K562 (cell line): ENCODE measurements around the gene CDS1. TPM values are rescaled to one million over a fixed set of nuclear protein-coding genes. Genes with fewer than 3 reads are reported as not detected.

Source experiments
- ATAC-seq: fragments of 200-7000 bp; cut with Tn5 transposase; 3 replicates; pipeline ENCODE4 v1.9.1; 2020; ENCODE audit warnings: moderate library complexity
- BruUV-seq: library from RNA; stranded (reverse); fragments of 400-500 nt; replicated peaks from 2 replicates; lab custom pipeline; 2021; lab: Mats Ljungman, UMichigan
- CTCF ChIA-PET: fragments of 300-600 bp; formaldehyde crosslinking; extraction: SDS; loops from one replicate; lab custom pipeline; 2021; ENCODE audit warnings: low intra/inter-chr PET ratio; lab: Yijun Ruan, JAX
- POLR2A ChIA-PET: fragments of 300-600, 350-650 bp; sonication (Branson Sonifier 250); formaldehyde crosslinking; extraction: SDS; loops from one replicate; lab custom pipeline; 2021; ENCODE audit warnings: antibody characterized with exemption, inconsistent platforms; lab: Yijun Ruan, JAX
- DNase-seq, 4 experiments: peaks; one replicate each; pipeline versions ENCODE4 v3.0.0 to v3.0.0-alpha.2; 2011 to 2018; ENCODE audit warnings: low spot score in 3 of 4, mixed read lengths in 3 of 4; ENCODE audit errors: extremely low read depth in 1 of 4
- FAIRE-seq: peaks from 2 replicates; lab custom pipeline; 2011; peaks lifted over from hg19 to GRCh38; lab: Jason Lieb, UNC
- H2AFZ ChIP-seq: 2 replicates; pipeline ENCODE4 v1.6.0; 2011; ENCODE audit warnings: low read depth, low read length, control low read depth, inconsistent platforms
- H3K27ac ChIP-seq: fragments of 200-600 bp; 3 replicates; pipeline ENCODE4 v1.8.0; 2011; ENCODE audit warnings: low read depth, mild to moderate bottlenecking, control low read depth, inconsistent platforms, low read length, moderate library complexity, mixed read lengths; ENCODE audit errors: extremely low read depth
- H3K27me3 ChIP-seq, 2 experiments: fragments of 300-600 bp in 1 of 2; 2 replicates in 1 of 2; 3 replicates in 1 of 2; pipeline versions ENCODE4 v1.6.0 to v1.8.0; 2011; ENCODE audit warnings: inconsistent platforms in 2 of 2, low read length in 2 of 2, mild to moderate bottlenecking in 1 of 2, mixed read lengths in 1 of 2, moderate library complexity in 1 of 2; ENCODE audit not compliant: control insufficient read depth in 2 of 2, insufficient read depth in 2 of 2
- H3K36me3 ChIP-seq: fragments of 300-600 bp; 3 replicates; pipeline ENCODE4 v1.8.0; 2011; ENCODE audit warnings: mild to moderate bottlenecking, low read length, inconsistent platforms; ENCODE audit not compliant: control insufficient read depth, insufficient read depth
- H3K4me1 ChIP-seq, 2 experiments: fragments of 200-600 bp in 1 of 2; replicated peaks in 1 of 2; 2 replicates in 1 of 2; 3 replicates in 1 of 2; pipeline versions ENCODE4 v1.5.1 to v1.8.0; 2011; ENCODE audit warnings: inconsistent platforms in 2 of 2, low read length in 2 of 2, mild to moderate bottlenecking in 1 of 2, mixed read lengths in 1 of 2, moderate library complexity in 1 of 2; ENCODE audit not compliant: control insufficient read depth in 2 of 2, insufficient read depth in 2 of 2
- H3K4me2 ChIP-seq: 2 replicates; pipeline ENCODE4 v1.6.1; 2011; ENCODE audit warnings: low read length, control low read depth, inconsistent platforms, mixed read lengths; ENCODE audit not compliant: insufficient read depth
- H3K4me3 ChIP-seq: fragments of 200-600 bp; sonication (generic), shearing (Covaris generic); 2 replicates; pipeline ENCODE4 v1.5.1; 2016; ENCODE audit warnings: control low read depth, inconsistent platforms
- H3K79me2 ChIP-seq: fragments of 200-600 bp; 3 replicates; pipeline ENCODE4 v1.8.0; 2011; ENCODE audit warnings: low read length, inconsistent platforms; ENCODE audit not compliant: control insufficient read depth, insufficient read depth
- H3K9ac ChIP-seq, 2 experiments: 2 replicates each; pipeline versions ENCODE4 v1.6.0 to v1.6.1; 2011; ENCODE audit warnings: low read depth in 2 of 2, low read length in 2 of 2, control low read depth in 1 of 2, inconsistent platforms in 1 of 2, mild to moderate bottlenecking in 1 of 2, mixed read lengths in 1 of 2; ENCODE audit not compliant: insufficient read depth in 1 of 2
- H3K9me1 ChIP-seq: one replicate; pipeline ENCODE4 v1.6.0; 2011; ENCODE audit warnings: inconsistent platforms, mild to moderate bottlenecking, low read length, moderate library complexity; ENCODE audit not compliant: control insufficient read depth, insufficient read depth
- H3K9me3 ChIP-seq: replicated peaks from 2 replicates; pipeline ENCODE4 v1.5.1; 2011; ENCODE audit warnings: low read depth, low read length, inconsistent platforms; ENCODE audit not compliant: control insufficient read depth, insufficient read depth
- H4K20me1 ChIP-seq: replicated peaks from 2 replicates; pipeline ENCODE4 v1.6.1; 2011; ENCODE audit warnings: low read length, inconsistent platforms, mixed read lengths; ENCODE audit not compliant: control insufficient read depth, insufficient read depth
- ATF3 ChIP-seq, 2 experiments: fragments of 450-650 bp in 1 of 2; sonication (generic) in 1 of 2; formaldehyde crosslinking in 1 of 2; IDR thresholded peaks in 1 of 2; conservative IDR thresholded peaks in 1 of 2; 2 replicates each; pipeline versions ENCODE4 v1.6.1 to v1.8.1; 2016 to 2023; ENCODE audit warnings: mild to moderate bottlenecking in 2 of 2, moderate library complexity in 2 of 2, inconsistent platforms in 1 of 2, missing genetic modification reagents in 1 of 2
- GTF2A2 ChIP-seq: IDR thresholded peaks from 2 replicates; pipeline ENCODE4 v1.6.1; 2016; ENCODE audit warnings: mild to moderate bottlenecking, missing genetic modification characterization, missing compliant biosample characterization
- PHB2 ChIP-seq: fragments of 450-650 bp; IDR thresholded peaks from 2 replicates; pipeline ENCODE4 v1.6.1; 2017; ENCODE audit warnings: low read depth
- RAD21 ChIP-seq, 2 experiments: fragments of 250-450 bp in 1 of 2; fragments of 450-650 bp in 1 of 2; sonication (Bioruptor Pico) in 1 of 2; formaldehyde crosslinking in 1 of 2; IDR thresholded peaks in 1 of 2; conservative IDR thresholded peaks in 1 of 2; 2 replicates each; pipeline versions ENCODE4 v1.4.0 to v1.8.0; 2020 to 2022; ENCODE audit warnings: mild to moderate bottlenecking in 2 of 2, moderate library complexity in 1 of 2
- SIN3A ChIP-seq, 2 experiments: fragments of 150-350 bp in 1 of 2; IDR thresholded peaks; 2 replicates each; pipeline ENCODE4 v1.6.1; 2011 to 2016; ENCODE audit warnings: borderline replicate concordance in 2 of 2, low read depth in 2 of 2, low read length in 2 of 2, mild to moderate bottlenecking in 2 of 2, moderate library complexity in 2 of 2; ENCODE audit not compliant: control insufficient read depth in 1 of 2
- SIX5 ChIP-seq, 2 experiments: IDR thresholded peaks; 2 replicates each; pipeline ENCODE4 v1.6.1; 2011; ENCODE audit warnings: low read length in 2 of 2, borderline replicate concordance in 1 of 2, low read depth in 1 of 2, mild to moderate bottlenecking in 1 of 2, moderate library complexity in 1 of 2; ENCODE audit not compliant: insufficient read depth in 1 of 2
- ZNF146 ChIP-seq: IDR thresholded peaks from one replicate; pipeline ENCODE4 v1.6.1; 2018; ENCODE audit warnings: missing compliant biosample characterization; ENCODE audit not compliant: unreplicated experiment
- WGBS: fragments of 100-300 bp; shearing (Covaris generic); methylation state at CpG from one replicate; pipeline ENCODE4 v1.1.6; 2016; ENCODE audit warnings: low coverage, mixed read lengths; ENCODE audit not compliant: insufficient coverage; ENCODE audit errors: missing lambda C conversion rate; 5-methylcytosine and 5-hydroxymethylcytosine counted together
- in situ Hi-C: fragments of 300-500 bp; cut with MboI; formaldehyde crosslinking; loops from 4 replicates; pipeline ENCODE4 v1.15.0; 2018; ENCODE audit warnings: inconsistent platforms, mixed read lengths
- intact Hi-C: fragments of 100-400 bp; cut with micrococcal nuclease; formaldehyde crosslinking; loops from 2 replicates; pipeline ENCODE4 v1.14.2; 2022
- polyA plus RNA-seq, 8 experiments: library from polyadenylated mRNA; depleted of rRNA in 4 of 8; stranded (reverse) in 5 of 8; unstranded in 3 of 8; fragments of >200 nt; fragmentation: Nextera tagmentation in 2 of 8; fragmentation: Illumina TruSeq in 1 of 8; extraction: Ambion mirVana in 2 of 8; extraction: Trizol in 1 of 8; gene quantifications; 2 replicates each; pipeline versions ENCODE4 v1.2.1 to v1.2.3, GENCODE V29; 2011 to 2014; ENCODE audit warnings: inconsistent platforms in 1 of 8, missing spikeins in 1 of 8
- total RNA-seq, 7 experiments: library from RNA; depleted of rRNA in 6 of 7; stranded (reverse); fragments of >200 nt in 6 of 7; fragmentation: Illumina TruSeq in 2 of 7; extraction: Trizol in 2 of 7; gene quantifications; 2 replicates each; pipeline versions ENCODE4 v1.2.1 to v1.2.3, GENCODE V29; 2011 to 2021; ENCODE audit warnings: low replicate concordance in 1 of 7
- TF ChIP-seq, protein P1 (sequence below): fragments of 250-450 bp; sonication (Bioruptor Pico); IDR thresholded peaks from 2 replicates; pipeline ENCODE4 v1.8.0; 2022; ENCODE audit warnings: inconsistent platforms
- TF ChIP-seq, protein P2 (sequence below): IDR thresholded peaks from 2 replicates; pipeline ENCODE4 v1.6.1; 2011; ENCODE audit warnings: borderline replicate concordance, low read depth, mild to moderate bottlenecking, moderate library complexity, low read length; ENCODE audit not compliant: insufficient read depth, poor library complexity, severe bottlenecking
- TF ChIP-seq, protein P3 (sequence below): sonication (generic); formaldehyde crosslinking; IDR thresholded peaks from 2 replicates; pipeline ENCODE4 v1.8.1; 2023; ENCODE audit warnings: mild to moderate bottlenecking, missing genetic modification reagents

The CDS1 gene
- total and polyA plus RNA-seq, 9 of the 15 experiments (the other 6 are each of a cell fraction or from before 2014, with no cell fraction given): 0.04 to 0.42 (median 0.15) TPM

- TF ChIP-seq, protein P1, sequence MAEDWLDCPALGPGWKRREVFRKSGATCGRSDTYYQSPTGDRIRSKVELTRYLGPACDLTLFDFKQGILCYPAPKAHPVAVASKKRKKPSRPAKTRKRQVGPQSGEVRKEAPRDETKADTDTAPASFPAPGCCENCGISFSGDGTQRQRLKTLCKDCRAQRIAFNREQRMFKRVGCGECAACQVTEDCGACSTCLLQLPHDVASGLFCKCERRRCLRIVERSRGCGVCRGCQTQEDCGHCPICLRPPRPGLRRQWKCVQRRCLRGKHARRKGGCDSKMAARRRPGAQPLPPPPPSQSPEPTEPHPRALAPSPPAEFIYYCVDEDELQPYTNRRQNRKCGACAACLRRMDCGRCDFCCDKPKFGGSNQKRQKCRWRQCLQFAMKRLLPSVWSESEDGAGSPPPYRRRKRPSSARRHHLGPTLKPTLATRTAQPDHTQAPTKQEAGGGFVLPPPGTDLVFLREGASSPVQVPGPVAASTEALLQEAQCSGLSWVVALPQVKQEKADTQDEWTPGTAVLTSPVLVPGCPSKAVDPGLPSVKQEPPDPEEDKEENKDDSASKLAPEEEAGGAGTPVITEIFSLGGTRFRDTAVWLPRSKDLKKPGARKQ (CRISPR knock-in tag): no peak
- TF ChIP-seq GTF2A2 (no peak), ZNF146 (CRISPR knock-in tag) (no peak)
- TF ChIP-seq, protein P2, sequence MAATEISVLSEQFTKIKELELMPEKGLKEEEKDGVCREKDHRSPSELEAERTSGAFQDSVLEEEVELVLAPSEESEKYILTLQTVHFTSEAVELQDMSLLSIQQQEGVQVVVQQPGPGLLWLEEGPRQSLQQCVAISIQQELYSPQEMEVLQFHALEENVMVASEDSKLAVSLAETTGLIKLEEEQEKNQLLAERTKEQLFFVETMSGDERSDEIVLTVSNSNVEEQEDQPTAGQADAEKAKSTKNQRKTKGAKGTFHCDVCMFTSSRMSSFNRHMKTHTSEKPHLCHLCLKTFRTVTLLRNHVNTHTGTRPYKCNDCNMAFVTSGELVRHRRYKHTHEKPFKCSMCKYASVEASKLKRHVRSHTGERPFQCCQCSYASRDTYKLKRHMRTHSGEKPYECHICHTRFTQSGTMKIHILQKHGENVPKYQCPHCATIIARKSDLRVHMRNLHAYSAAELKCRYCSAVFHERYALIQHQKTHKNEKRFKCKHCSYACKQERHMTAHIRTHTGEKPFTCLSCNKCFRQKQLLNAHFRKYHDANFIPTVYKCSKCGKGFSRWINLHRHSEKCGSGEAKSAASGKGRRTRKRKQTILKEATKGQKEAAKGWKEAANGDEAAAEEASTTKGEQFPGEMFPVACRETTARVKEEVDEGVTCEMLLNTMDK: no peak
- TF ChIP-seq, all 486 proteins: peak for 0
These were observed 108.9 kb downstream of the CDS1 start (continued) for GRCh38 chr4:84691800-84692199.

- Histone ChIP-seq H3K79me2 (no peaks in the 10 kb centered on the region), H3K27me3 (no peaks in the 10 kb centered on the region), H3K4me1 (no peaks in the 10 kb centered on the region; a peak in 1 of 5 replicates), H3K9me1 (no peaks in the 10 kb centered on the region), H3K27ac (no peak overlapping the region), H3K36me3 (no peaks in the 10 kb centered on the region; the same call in 2 of the 3 replicates), H4K20me1 (no peaks in the 10 kb centered on the region), H3K4me3 (no peak overlapping the region), H3K4me2 (no peak overlapping the region), H3K9ac (no peak overlapping the region), H3K9me3 (no peaks in the 10 kb centered on the region), H2AFZ (peak overlapping the region; percentile 20; the same call in 1 of the 2 replicates)
- no TSS peak for BruUV-seq
- 42% methylated on average over 2 of the region's 2 CpGs for WGBS
- no peak for ATAC-seq
- intact Hi-C loops: no loop called here
- no peak for DNase-seq
- no peak for FAIRE-seq
- POLR2A ChIA-PET: no interaction called here
- in situ Hi-C loops: no loop called here
- CTCF ChIA-PET: no interaction called here
- TF ChIP-seq ATF3 (IDR thresholded peaks at IDR 0.05) (peak; percentile 90), ATF3 (CRISPR knock-in tag; conservative IDR thresholded peaks at IDR 0.05) (no peak), PHB2 (no peak), SIN3A (IDR thresholded peaks at IDR 0.05; ENCODE audit: borderline replicate concordance in 2 of 2, control insufficient read depth in 1 of 2, low read depth in 2 of 2, low read length in 2 of 2) (no peak), RAD21 (CRISPR knock-in tag; conservative IDR thresholded peaks at IDR 0.05 in 1 of 2, IDR thresholded peaks at IDR 0.05 in 1 of 2) (no peak), SIX5 (IDR thresholded peaks at IDR 0.05; ENCODE audit: borderline replicate concordance in 1 of 2, insufficient read depth in 1 of 2, low read depth in 1 of 2, low read length in 2 of 2) (no peak)
- TF ChIP-seq, protein P3, sequence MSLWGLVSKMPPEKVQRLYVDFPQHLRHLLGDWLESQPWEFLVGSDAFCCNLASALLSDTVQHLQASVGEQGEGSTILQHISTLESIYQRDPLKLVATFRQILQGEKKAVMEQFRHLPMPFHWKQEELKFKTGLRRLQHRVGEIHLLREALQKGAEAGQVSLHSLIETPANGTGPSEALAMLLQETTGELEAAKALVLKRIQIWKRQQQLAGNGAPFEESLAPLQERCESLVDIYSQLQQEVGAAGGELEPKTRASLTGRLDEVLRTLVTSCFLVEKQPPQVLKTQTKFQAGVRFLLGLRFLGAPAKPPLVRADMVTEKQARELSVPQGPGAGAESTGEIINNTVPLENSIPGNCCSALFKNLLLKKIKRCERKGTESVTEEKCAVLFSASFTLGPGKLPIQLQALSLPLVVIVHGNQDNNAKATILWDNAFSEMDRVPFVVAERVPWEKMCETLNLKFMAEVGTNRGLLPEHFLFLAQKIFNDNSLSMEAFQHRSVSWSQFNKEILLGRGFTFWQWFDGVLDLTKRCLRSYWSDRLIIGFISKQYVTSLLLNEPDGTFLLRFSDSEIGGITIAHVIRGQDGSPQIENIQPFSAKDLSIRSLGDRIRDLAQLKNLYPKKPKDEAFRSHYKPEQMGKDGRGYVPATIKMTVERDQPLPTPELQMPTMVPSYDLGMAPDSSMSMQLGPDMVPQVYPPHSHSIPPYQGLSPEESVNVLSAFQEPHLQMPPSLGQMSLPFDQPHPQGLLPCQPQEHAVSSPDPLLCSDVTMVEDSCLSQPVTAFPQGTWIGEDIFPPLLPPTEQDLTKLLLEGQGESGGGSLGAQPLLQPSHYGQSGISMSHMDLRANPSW (CRISPR knock-in tag): no peak
These were observed 114.2 kb downstream of the CDS1 start for GRCh38 chr4:84697159-84697558.
